HEK293 (cell line): Measurements from ENCODE around the gene TRAF7.

Source experiments
- CTCF ChIA-PET: fragments of 350-600 bp; formaldehyde crosslinking; extraction: SDS; loops from one replicate; lab custom pipeline; 2021; ENCODE audit warnings: antibody characterized with exemption; lab: Yijun Ruan, JAX
- POLR2A ChIA-PET: fragments of 300-600 bp; formaldehyde crosslinking; extraction: SDS; loops from one replicate; lab custom pipeline; 2020; ENCODE audit warnings: antibody characterized with exemption, inconsistent platforms; lab: Yijun Ruan, JAX
- H3K27ac ChIP-seq: fragments of 200-500 bp; sonication (Bioruptor generic); 2 replicates; pipeline ENCODE4 v1.5.1; 2014; ENCODE audit warnings: low read depth, low read length, control low read depth, inconsistent platforms; ENCODE audit errors: extremely low read depth
- H3K36me3 ChIP-seq, 2 experiments: fragments of 200-500 bp in 1 of 2; sonication (Bioruptor generic) in 1 of 2; 1 replicate in 1 of 2; 2 replicates in 1 of 2; pipeline ENCODE4 v1.5.1; 2014 to 2017; ENCODE audit warnings: inconsistent platforms in 2 of 2, low read length in 2 of 2; ENCODE audit not compliant: control insufficient read depth in 2 of 2, insufficient read depth in 1 of 2
- H3K4me1 ChIP-seq: fragments of 200-500 bp; sonication (Bioruptor generic); 2 replicates; pipeline ENCODE4 v1.5.1; 2014; ENCODE audit warnings: mild to moderate bottlenecking, low read length, inconsistent platforms; ENCODE audit not compliant: control insufficient read depth, insufficient read depth
- H3K4me3 ChIP-seq: 2 replicates; pipeline ENCODE4 v1.5.1; 2011; ENCODE audit warnings: low read depth, mild to moderate bottlenecking, control low read depth, low read length, moderate library complexity
- H3K9me3 ChIP-seq: fragments of 200-500 bp; sonication (Bioruptor generic); 2 replicates; pipeline ENCODE4 v1.5.1; 2014; ENCODE audit warnings: low read depth, low read length, inconsistent platforms; ENCODE audit not compliant: control insufficient read depth, insufficient read depth
- GLIS1 ChIP-seq: fragments of 450-650 bp; formaldehyde crosslinking; IDR thresholded peaks from 2 replicates; pipeline ENCODE4 v1.5.1; 2016; ENCODE audit warnings: missing biosample characterization, missing genetic modification characterization
- GLIS2 ChIP-seq: fragments of 450-650 bp; formaldehyde crosslinking; IDR thresholded peaks from 2 replicates; pipeline ENCODE4 v1.5.1; 2016; ENCODE audit warnings: missing biosample characterization, missing genetic modification characterization
- KLF9 ChIP-seq: fragments of 450-650 bp; formaldehyde crosslinking; IDR thresholded peaks from 2 replicates; pipeline ENCODE4 v1.5.1; 2016; ENCODE audit warnings: missing biosample characterization, missing genetic modification characterization, low read depth
- PATZ1 ChIP-seq: fragments of 450-650 bp; formaldehyde crosslinking; IDR thresholded peaks from 2 replicates; pipeline ENCODE4 v1.5.1; 2016; ENCODE audit warnings: missing biosample characterization, missing genetic modification characterization
- ZBTB20 ChIP-seq: fragments of 450-650 bp; formaldehyde crosslinking; IDR thresholded peaks from 2 replicates; pipeline ENCODE4 v1.5.1; 2016; ENCODE audit warnings: missing biosample characterization, missing genetic modification characterization
- ZBTB26 ChIP-seq: fragments of 450-650 bp; formaldehyde crosslinking; optimal IDR thresholded peaks from 2 replicates; pipeline ENCODE3; 2016; ENCODE audit warnings: missing biosample characterization, mild to moderate bottlenecking, missing genetic modification characterization
- ZBTB8A ChIP-seq: fragments of 450-650 bp; formaldehyde crosslinking; IDR thresholded peaks from 2 replicates; pipeline ENCODE4 v1.5.1; 2016; ENCODE audit warnings: missing biosample characterization, missing genetic modification characterization
- ZIC2 ChIP-seq: fragments of 450-650 bp; formaldehyde crosslinking; IDR thresholded peaks from 2 replicates; pipeline ENCODE4 v1.5.1; 2016; ENCODE audit warnings: missing biosample characterization, missing genetic modification characterization
- ZNF24 ChIP-seq: fragments of 450-650 bp; formaldehyde crosslinking; IDR thresholded peaks from 2 replicates; pipeline ENCODE4 v1.5.1; 2016; ENCODE audit warnings: missing biosample characterization, missing genetic modification characterization
- ZNF335 ChIP-seq: fragments of 450-650 bp; formaldehyde crosslinking; conservative IDR thresholded peaks from 2 replicates; pipeline ENCODE4 v1.5.1; 2016; ENCODE audit warnings: missing biosample characterization, missing genetic modification characterization
- ZNF398 ChIP-seq: fragments of 450-650 bp; formaldehyde crosslinking; IDR thresholded peaks from 2 replicates; pipeline ENCODE4 v1.5.1; 2017; ENCODE audit warnings: missing biosample characterization, missing genetic modification characterization
- ZNF529 ChIP-seq: fragments of 450-650 bp; formaldehyde crosslinking; IDR thresholded peaks from 2 replicates; pipeline ENCODE4 v1.5.1; 2017; ENCODE audit warnings: missing genetic modification characterization, missing biosample characterization; ENCODE audit not compliant: insufficient replicate concordance
- ZNF692 ChIP-seq: fragments of 450-650 bp; formaldehyde crosslinking; IDR thresholded peaks from 2 replicates; pipeline ENCODE4 v1.5.1; 2016; ENCODE audit warnings: missing biosample characterization, missing genetic modification characterization
- ZSCAN5A ChIP-seq: fragments of 450-650 bp; formaldehyde crosslinking; IDR thresholded peaks from 2 replicates; pipeline ENCODE4 v1.5.1; 2016; ENCODE audit warnings: missing biosample characterization, missing genetic modification characterization

Gene TRAF7

GRCh38 chr16:2195322-2196161 lies 40.0 kb downstream of the TRAF7 start:
- ChIA-PET POLR2A (interaction anchor here (0.5 to 2.5 kb wide), 13 partner anchors 9 to 1825 kb away, joined by 3 to 30 read pairs (median 4); partner anchors contain the start of genes BRICD5, DNASE1L2, E4F1 and ECI1), CTCF (interaction anchor here (1.0 to 3.4 kb wide), 12 partner anchors 8 to 305 kb away, joined by 3 to 28 read pairs (median 6); partner anchors contain the start of genes ABCA3, ECI1 and MLST8)
- TF ChIP-seq KLF9 (tag by site-specific recombination): peak; percentile 63
- peak; percentile 70 for TF ChIP-seq ZBTB8A
- peak; percentile 67; the same call in 1 of the 2 replicates for TF ChIP-seq ZNF692 (tag by site-specific recombination)
- TF ChIP-seq PATZ1: peak; percentile 29; the same call in 1 of the 2 replicates
- TF ChIP-seq ZNF529 (tag by site-specific recombination): no peak
- peak; percentile 58; the same call in 1 of the 2 replicates for TF ChIP-seq ZBTB20
- peak; percentile 43 for TF ChIP-seq ZNF335 (tag by site-specific recombination)
- TF ChIP-seq ZIC2 (tag by site-specific recombination): peak; percentile 95
- peak; percentile 77 for TF ChIP-seq GLIS2 (tag by site-specific recombination)
- peak; percentile 36 for TF ChIP-seq ZBTB26 (tag by site-specific recombination)
- peak; percentile 68 for TF ChIP-seq ZNF398 (tag by site-specific recombination)
- TF ChIP-seq ZNF24 (tag by site-specific recombination): no peak
- TF ChIP-seq GLIS1: peak; percentile 97
- no peak for TF ChIP-seq ZSCAN5A (tag by site-specific recombination)
- peaks cover 9% of the 10 kb centered on the region; the same call in 1 of the 2 replicates for H3K4me1 ChIP-seq
- peak overlapping the region; percentile 42 for H3K4me3 ChIP-seq
- H3K27ac ChIP-seq: peak overlapping the region; percentile 16; the same call in 1 of the 2 replicates
- no peaks in the 10 kb centered on the region for H3K36me3 ChIP-seq
- H3K9me3 ChIP-seq: no peaks in the 10 kb centered on the region
